Endothelial cell of umbilical vein (primary cell): ENCODE results near the gene CRTAP. TPM values are rescaled to one million over a fixed set of nuclear protein-coding genes. Genes with fewer than 3 reads are reported as not detected.

Experiments used
- polyA plus RNA-seq, 4 experiments: library from polyadenylated mRNA; depleted of rRNA in 3 of 4; stranded (reverse) in 3 of 4; unstranded in 1 of 4; fragments of >200 nt; gene quantifications; 2 replicates each; pipeline versions ENCODE4 v1.2.1 to v1.2.3, GENCODE V29; 2011 to 2012; ENCODE audit warnings: missing spikeins in 1 of 4
- small RNA-seq: library from RNA; depleted of rRNA; stranded (forward); fragments of <200 nt; gene quantifications from one replicate; pipeline ENCODE3, GENCODE V24; 2012; ENCODE audit warnings: low replicate concordance, low read depth; ENCODE audit not compliant: insufficient read depth, insufficient read length
- total RNA-seq: library from RNA; stranded (reverse); gene quantifications from 2 replicates; pipeline ENCODE4 v1.2.3, GENCODE V29; 2021

CRTAP gene
- total and polyA plus RNA-seq, 2 donors (not counting 3 experiments of a cell fraction or from before 2014, with no cell fraction given): 204 to 213 TPM

Small RNA genes lying within 50 kb of the gene (small RNA-seq; reads per million reads assigned to genes)
- gene AC123900.1: not detected
- not detected for gene RN7SL296P
- gene SUMO2P10: not detected

Other genes starting within 250 kb of the CRTAP start
- not detected in 2 replicates for gene CCR4, start 162.4 kb upstream of the CRTAP start, total RNA-seq
- not detected in 2 replicates for gene CCR4, start 162.4 kb upstream of the CRTAP start, polyA plus RNA-seq
- gene GLB1, start 16.9 kb upstream of the CRTAP start, total RNA-seq: 79.8 and 82.2 TPM in 2 replicates
- gene GLB1, start 16.9 kb upstream of the CRTAP start, polyA plus RNA-seq: 118 TPM in 2 replicates
- gene TMPPE, start 16.9 kb upstream of the CRTAP start, total RNA-seq: 10.4 and 10.6 TPM in 2 replicates
- 3.4 and 4.1 TPM in 2 replicates for gene TMPPE, start 16.9 kb upstream of the CRTAP start, polyA plus RNA-seq
- gene SUSD5, start 104.8 kb downstream of the CRTAP start, total RNA-seq: 15.3 and 18.8 TPM in 2 replicates
- gene SUSD5, start 104.8 kb downstream of the CRTAP start, polyA plus RNA-seq: 5.5 and 7.7 TPM in 2 replicates
- gene FBXL2, start 163.4 kb downstream of the CRTAP start, total RNA-seq: 21.7 and 26.9 TPM in 2 replicates
- 44.7 and 53.5 TPM in 2 replicates for gene FBXL2, start 163.4 kb downstream of the CRTAP start, polyA plus RNA-seq